ENCODE results near the gene PPIF.

Gene PPIF

GRCh38 chr10:79310200-79310865, 36.9 kb upstream of the PPIF start:
- peak overlapping the region; percentile 46 for H3K4me3 Mint-ChIP-seq
- peak overlapping the region; percentile 87 for H3K27ac Mint-ChIP-seq
- no peak for ATAC-seq
- peaks cover 95% of the 10 kb centered on the region for H3K36me3 Mint-ChIP-seq
- no peak for DNase-seq (ENCODE audit: low spot score in 2 of 2)
- peaks cover 36% of the 10 kb centered on the region for H3K4me1 Mint-ChIP-seq
- no peaks in the 10 kb centered on the region for H3K9me3 Mint-ChIP-seq

DNA sequence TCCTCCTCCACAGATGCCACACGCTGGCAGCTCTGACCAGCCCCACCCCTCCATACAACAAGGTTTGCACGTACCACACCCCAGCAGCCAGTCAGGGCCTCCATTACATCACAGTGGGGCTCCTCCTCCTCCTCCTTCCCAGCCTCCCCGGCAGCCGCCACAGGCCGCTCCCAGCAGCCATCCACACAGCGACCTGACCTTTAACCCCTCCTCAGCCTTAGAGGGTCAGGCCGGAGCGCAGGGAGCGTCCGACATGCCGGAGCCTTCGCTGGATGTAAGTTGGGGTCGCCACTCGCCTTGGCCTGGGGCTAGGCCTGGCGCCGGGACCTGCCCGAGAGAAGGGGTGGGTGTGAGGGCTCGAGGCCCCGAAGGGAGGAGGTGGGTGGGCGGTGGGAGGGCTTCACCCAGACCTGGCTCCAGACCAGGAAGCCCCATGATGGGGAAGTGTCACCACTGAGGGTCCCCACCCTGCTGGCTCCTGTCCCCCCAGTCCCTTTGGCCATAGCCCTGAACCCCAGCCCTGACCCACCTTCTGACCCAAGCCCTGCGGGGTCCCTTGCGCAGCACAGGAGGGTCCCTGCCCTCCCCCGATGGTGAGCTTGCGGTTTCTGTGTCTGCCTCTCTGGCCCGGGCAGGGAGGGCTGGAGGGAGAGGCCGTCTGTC, 36.2 kb upstream of the PPIF start:
- ATAC-seq (peak; percentile 14), DNase-seq (ENCODE audit: low spot score in 2 of 2) (no peak)
- Mint-ChIP-seq H3K4me3 (peak overlapping the region; percentile 46), H3K9me3 (no peaks in the 10 kb centered on the region), H3K27ac (peak overlapping the region; percentile 87), H3K4me1 (peaks cover 41% of the 10 kb centered on the region), H3K36me3 (peaks cover 95% of the 10 kb centered on the region)

- Mint-ChIP-seq H3K36me3 (peaks cover 93% of the 10 kb centered on the region), H3K4me3 (no peak overlapping the region), H3K4me1 (peaks cover 46% of the 10 kb centered on the region), H3K27ac (peak overlapping the region; percentile 86), H3K9me3 (no peaks in the 10 kb centered on the region)
- no peak for ATAC-seq
- no peak for DNase-seq (ENCODE audit: low spot score in 2 of 2)
Measured at GRCh38 chr10:79311581-79312407, 35.5 kb upstream of the PPIF start.

DNA sequence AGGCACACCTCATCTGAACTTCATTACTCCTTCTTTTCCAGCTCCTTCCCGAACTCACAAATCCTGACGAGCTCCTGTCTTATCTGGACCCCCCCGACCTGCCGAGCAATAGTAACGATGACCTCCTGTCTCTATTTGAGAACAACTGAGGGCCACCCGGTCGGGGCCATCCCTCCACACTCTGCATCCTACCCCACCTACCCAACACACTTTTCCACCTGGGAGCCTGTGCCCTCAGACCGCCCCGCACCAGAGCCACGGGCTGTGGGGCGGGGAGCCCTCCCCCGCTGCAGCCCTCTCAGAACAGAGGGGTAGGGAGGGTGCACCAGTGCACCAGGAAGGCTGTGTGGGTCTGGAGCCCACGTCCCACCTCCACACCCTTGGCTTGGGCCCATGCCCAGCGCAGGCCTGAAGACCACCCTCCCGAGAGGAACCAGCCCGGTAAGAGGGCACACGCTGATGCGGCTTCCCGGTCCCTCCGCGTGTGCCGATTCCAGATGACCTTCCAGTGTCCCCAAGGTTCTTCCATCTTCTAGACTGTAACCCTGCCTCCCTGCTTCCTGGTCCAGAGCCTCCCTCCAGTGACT, 34.6 kb upstream of the PPIF start:
- no peak for DNase-seq (ENCODE audit: low spot score in 2 of 2)
- ATAC-seq: no peak
- H3K4me3 Mint-ChIP-seq: no peak overlapping the region
- peaks cover 93% of the 10 kb centered on the region for H3K36me3 Mint-ChIP-seq
- H3K9me3 Mint-ChIP-seq: no peaks in the 10 kb centered on the region
- H3K27ac Mint-ChIP-seq: peak overlapping the region; percentile 86
- peaks cover 55% of the 10 kb centered on the region for H3K4me1 Mint-ChIP-seq

- H3K27ac Mint-ChIP-seq: peak overlapping the region; percentile 86
- no peaks in the 10 kb centered on the region for H3K9me3 Mint-ChIP-seq
- H3K4me1 Mint-ChIP-seq: peaks cover 56% of the 10 kb centered on the region
- DNase-seq (ENCODE audit: low spot score in 2 of 2) (no peak), ATAC-seq (no peak)
- H3K36me3 Mint-ChIP-seq: peaks cover 93% of the 10 kb centered on the region
- no peak overlapping the region for H3K4me3 Mint-ChIP-seq
Measured at GRCh38 chr10:79313320-79313719, 33.9 kb upstream of the PPIF start.

DNA sequence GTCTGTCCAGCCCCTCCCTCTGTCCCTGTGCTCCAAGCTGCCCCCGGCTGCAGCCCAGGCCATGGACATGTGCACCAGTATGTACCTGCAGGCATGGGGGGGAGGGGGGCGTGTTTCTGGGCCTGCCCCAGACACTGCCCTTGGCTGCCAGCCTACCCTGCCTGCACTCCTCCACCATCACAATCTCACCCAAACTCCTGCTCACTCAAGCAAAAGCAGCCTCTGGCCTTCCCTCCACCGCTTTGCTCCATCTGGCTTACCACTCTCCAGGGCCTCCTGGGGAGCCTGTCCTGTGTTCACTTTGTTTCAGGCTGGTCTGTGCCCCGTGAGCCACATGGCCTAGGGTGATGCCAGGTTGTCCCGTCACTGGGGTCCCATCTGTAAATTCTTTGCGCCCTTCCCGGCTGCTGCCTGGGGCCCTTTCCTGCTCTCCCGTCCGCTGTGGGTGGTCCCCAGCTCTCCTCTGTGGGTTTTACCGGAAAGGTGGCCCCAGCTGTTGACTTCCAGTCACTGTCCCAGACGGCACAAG, 33.3 kb upstream of the PPIF start:
- peaks cover 58% of the 10 kb centered on the region for H3K4me1 Mint-ChIP-seq
- peaks cover 93% of the 10 kb centered on the region for H3K36me3 Mint-ChIP-seq
- DNase-seq (ENCODE audit: low spot score in 2 of 2): no peak
- no peak for ATAC-seq
- H3K4me3 Mint-ChIP-seq: no peak overlapping the region
- H3K9me3 Mint-ChIP-seq: peaks cover 5% of the 10 kb centered on the region
- peak overlapping the region; percentile 80 for H3K27ac Mint-ChIP-seq

DNA sequence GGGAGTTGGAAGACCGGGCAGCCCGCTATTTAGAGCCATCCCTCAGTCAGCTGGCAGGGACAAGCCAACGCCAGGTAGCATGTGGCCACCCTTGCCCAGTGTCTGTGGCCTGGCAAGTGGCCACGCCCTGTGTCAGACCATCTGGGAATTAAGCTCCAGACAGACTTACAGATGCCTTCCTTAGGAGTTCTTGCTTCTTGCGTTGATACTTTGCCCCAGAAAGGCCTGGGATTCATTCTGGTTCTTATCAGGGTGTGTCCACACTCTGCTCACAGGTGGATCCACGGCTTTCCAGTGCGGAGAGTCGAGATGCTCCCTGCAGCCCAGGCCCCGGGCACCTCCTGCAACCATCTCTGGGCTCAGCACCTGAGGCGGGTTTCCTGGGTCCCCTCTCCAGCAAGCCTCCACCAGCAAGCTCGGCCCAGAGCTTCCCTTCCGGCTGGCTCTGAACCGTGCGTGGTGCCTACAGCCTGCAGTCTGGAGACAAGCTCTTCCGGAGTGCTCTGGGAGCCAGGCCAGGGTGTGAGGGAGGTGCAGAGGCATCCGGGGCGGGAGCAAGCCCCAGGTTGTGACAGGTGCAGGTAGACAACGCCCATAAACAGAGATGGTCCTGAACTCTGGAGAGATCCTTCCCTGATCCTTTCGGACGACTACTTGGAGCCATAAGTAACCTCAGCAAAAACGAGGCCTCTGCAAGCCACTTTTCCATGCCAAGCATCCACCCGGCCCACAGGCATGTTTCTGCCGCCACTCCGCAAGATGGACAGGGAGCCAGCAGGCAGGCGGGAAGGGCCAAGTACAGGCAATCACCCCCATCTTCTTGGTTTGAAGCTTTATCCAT, 32.3 kb upstream of the PPIF start:
- no peak for ATAC-seq
- Mint-ChIP-seq H3K36me3 (peaks cover 90% of the 10 kb centered on the region), H3K4me3 (no peak overlapping the region), H3K4me1 (peaks cover 60% of the 10 kb centered on the region), H3K9me3 (peaks cover 5% of the 10 kb centered on the region), H3K27ac (peak overlapping the region; percentile 94)
- no peak for DNase-seq (ENCODE audit: low spot score in 2 of 2)

- Mint-ChIP-seq H3K9me3 (peaks cover 5% of the 10 kb centered on the region), H3K4me3 (no peak overlapping the region), H3K27ac (peak overlapping the region; percentile 94), H3K36me3 (peaks cover 84% of the 10 kb centered on the region), H3K4me1 (peaks cover 63% of the 10 kb centered on the region)
- ATAC-seq: no peak
- DNase-seq (ENCODE audit: low spot score in 2 of 2): no peak
Measured at GRCh38 chr10:79315602-79315920, 31.7 kb upstream of the PPIF start.

GRCh38 chr10:79316671-79317431, 30.4 kb upstream of the PPIF start:
- DNase-seq (ENCODE audit: low spot score in 2 of 2) (peak; percentile 26 to 66), ATAC-seq (peak; percentile 67)
- Mint-ChIP-seq H3K27ac (peak overlapping the region; percentile 94), H3K9me3 (peaks cover 5% of the 10 kb centered on the region), H3K4me1 (peaks cover 71% of the 10 kb centered on the region), H3K36me3 (peaks cover 75% of the 10 kb centered on the region), H3K4me3 (peak overlapping the region; percentile 75)

- H3K27ac Mint-ChIP-seq: peak overlapping the region; percentile 94
- H3K9me3 Mint-ChIP-seq: peaks cover 5% of the 10 kb centered on the region
- H3K4me3 Mint-ChIP-seq: peak overlapping the region; percentile 75
Measured at GRCh38 chr10:79318369-79318768, 28.9 kb upstream of the PPIF start.

DNA sequence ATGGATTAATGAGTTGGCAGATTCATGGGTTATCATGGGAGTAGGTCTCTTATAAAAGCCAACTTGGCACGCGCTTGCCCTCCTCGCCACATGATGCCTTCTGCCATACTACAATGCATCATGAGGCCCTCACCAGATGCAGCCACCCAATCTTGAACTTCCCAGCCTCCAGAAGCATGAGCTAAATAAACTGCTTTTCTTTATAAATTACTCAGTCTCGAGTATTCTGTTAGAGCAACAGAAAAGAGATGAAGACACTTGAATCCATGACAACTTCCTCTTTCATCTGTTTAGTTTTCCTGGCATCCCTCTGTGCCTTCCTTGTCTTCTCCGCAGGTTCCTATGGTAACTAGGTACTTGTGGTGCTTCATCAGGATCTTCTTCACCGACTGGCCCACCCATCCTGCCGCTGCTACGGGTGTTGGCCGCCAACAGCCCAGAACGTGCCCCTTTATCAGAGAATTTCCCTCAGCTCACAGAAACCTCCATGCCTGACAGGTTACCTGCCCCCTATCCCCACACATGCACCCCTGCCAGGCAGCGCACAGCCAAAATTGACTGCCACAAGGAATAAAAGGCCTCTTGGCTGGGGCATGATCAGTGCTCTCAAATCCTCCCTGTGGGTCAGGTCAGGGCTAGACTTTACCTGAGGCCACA, 28.0 kb upstream of the PPIF start:
- H3K4me1 Mint-ChIP-seq: peaks cover 85% of the 10 kb centered on the region
- DNase-seq (ENCODE audit: low spot score in 2 of 2) (no peak), ATAC-seq (no peak)
- H3K4me3 Mint-ChIP-seq: peak overlapping the region; percentile 75
- H3K27ac Mint-ChIP-seq: peak overlapping the region; percentile 94
- peaks cover 5% of the 10 kb centered on the region for H3K9me3 Mint-ChIP-seq
- H3K36me3 Mint-ChIP-seq: peaks cover 51% of the 10 kb centered on the region

More at GRCh38 chr10:79318369-79318768, 28.9 kb upstream of the PPIF start:
- Mint-ChIP-seq H3K4me1 (peaks cover 86% of the 10 kb centered on the region), H3K36me3 (peaks cover 60% of the 10 kb centered on the region)
- ATAC-seq: no peak
- DNase-seq (ENCODE audit: low spot score in 2 of 2): no peak

DNA sequence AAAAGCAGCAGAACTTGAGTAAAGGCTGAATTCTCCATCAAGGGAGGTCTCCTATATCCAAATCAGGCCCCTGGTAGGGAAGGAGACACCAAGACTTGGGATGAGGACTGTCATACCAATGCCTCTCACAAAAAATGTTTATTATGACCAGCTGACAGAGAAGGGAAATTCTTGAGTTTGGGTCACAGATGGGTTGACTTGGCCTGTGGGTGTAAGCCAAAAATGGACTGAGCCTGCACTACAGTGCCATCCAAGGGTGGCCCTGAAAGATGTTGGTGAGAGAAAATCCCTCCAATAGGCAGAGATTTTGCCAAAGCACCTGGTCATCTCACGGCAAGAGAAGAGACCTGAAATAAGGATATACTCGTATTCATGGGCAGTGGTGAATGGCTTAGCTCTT, 27.0 kb upstream of the PPIF start:
- DNase-seq (ENCODE audit: low spot score in 2 of 2) (no peak), ATAC-seq (no peak)
- H3K4me1 Mint-ChIP-seq: peaks cover 87% of the 10 kb centered on the region
- no peak overlapping the region for H3K4me3 Mint-ChIP-seq
- peaks cover 41% of the 10 kb centered on the region for H3K36me3 Mint-ChIP-seq
- peak overlapping the region; percentile 94 for H3K27ac Mint-ChIP-seq
- peaks cover 5% of the 10 kb centered on the region for H3K9me3 Mint-ChIP-seq

GRCh38 chr10:79320820-79321493, 26.3 kb upstream of the PPIF start:
- Mint-ChIP-seq H3K4me1 (peaks cover 82% of the 10 kb centered on the region), H3K36me3 (peaks cover 34% of the 10 kb centered on the region), H3K27ac (peak overlapping the region; percentile 94), H3K9me3 (peaks cover 5% of the 10 kb centered on the region), H3K4me3 (peak overlapping the region; percentile 8)
- peak; percentile 82 for ATAC-seq
- no peak for DNase-seq (ENCODE audit: low spot score in 2 of 2)

Measured in stimulated activated effector memory CD8-positive, alpha-beta T cell treated with anti-CD3 and anti-CD28 coated beads, Interleukin-12 subunit alpha, Interleukin-12 subunit beta, amount 100 ng/mL, for 72 hours (primary cell).